KMS-11 (cell line): ENCODE measurements around the gene NREP.

Experiments
- H2AFZ ChIP-seq: fragments of 200-600 bp; sonication (generic); 2 replicates; pipeline ENCODE4 v1.6.1; 2016; ENCODE audit warnings: antibody characterized with exemption, mixed run types, low read depth
- H3K27ac ChIP-seq: fragments of 200-600 bp; sonication (generic); 2 replicates; pipeline ENCODE4 v1.6.1; 2016; ENCODE audit warnings: mild to moderate bottlenecking, mixed run types
- H3K27me3 ChIP-seq: fragments of 200-600 bp; sonication (generic); 2 replicates; pipeline ENCODE4 v1.6.1; 2017; ENCODE audit warnings: mild to moderate bottlenecking, low read depth, mixed run types, moderate library complexity; ENCODE audit not compliant: insufficient read depth
- H3K36me3 ChIP-seq: fragments of 200-600 bp; sonication (generic); 2 replicates; pipeline ENCODE4 v1.6.1; 2017; ENCODE audit warnings: mild to moderate bottlenecking, mixed run types; ENCODE audit not compliant: insufficient read depth
- H3K4me1 ChIP-seq: fragments of 200-600 bp; sonication (generic); 2 replicates; pipeline ENCODE4 v1.6.1; 2016; ENCODE audit warnings: mild to moderate bottlenecking, low read depth, mixed run types; ENCODE audit not compliant: poor library complexity, severe bottlenecking
- H3K4me2 ChIP-seq: fragments of 200-600 bp; sonication (generic); 2 replicates; pipeline ENCODE4 v1.7.0; 2016; ENCODE audit warnings: mild to moderate bottlenecking, mixed run types
- H3K4me3 ChIP-seq: fragments of 200-600 bp; sonication (generic); IDR thresholded peaks from 2 replicates; pipeline ENCODE4 v1.6.1; 2017; ENCODE audit warnings: low read depth, low read length, mixed read lengths; ENCODE audit not compliant: insufficient read depth
- H3K79me2 ChIP-seq: fragments of 200-600 bp; sonication (generic); 2 replicates; pipeline ENCODE4 v1.6.1; 2016; ENCODE audit warnings: low read depth, mixed run types; ENCODE audit not compliant: insufficient read depth
- H3K9ac ChIP-seq: fragments of 200-600 bp; sonication (generic); 2 replicates; pipeline ENCODE4 v1.6.1; 2016; ENCODE audit warnings: mild to moderate bottlenecking, mixed run types
- H4K20me1 ChIP-seq: fragments of 200-600 bp; sonication (generic); 2 replicates; pipeline ENCODE4 v1.6.1; 2016; ENCODE audit warnings: mild to moderate bottlenecking, mixed run types; ENCODE audit not compliant: insufficient read depth
- TF ChIP-seq, protein P1 (sequence below): fragments of 200-600 bp; sonication (generic); conservative IDR thresholded peaks from 2 replicates; pipeline ENCODE4 v1.6.1; 2017; ENCODE audit warnings: low read depth, mild to moderate bottlenecking, antibody characterized with exemption, low read length, moderate library complexity, mixed read lengths

The NREP gene

DNA sequence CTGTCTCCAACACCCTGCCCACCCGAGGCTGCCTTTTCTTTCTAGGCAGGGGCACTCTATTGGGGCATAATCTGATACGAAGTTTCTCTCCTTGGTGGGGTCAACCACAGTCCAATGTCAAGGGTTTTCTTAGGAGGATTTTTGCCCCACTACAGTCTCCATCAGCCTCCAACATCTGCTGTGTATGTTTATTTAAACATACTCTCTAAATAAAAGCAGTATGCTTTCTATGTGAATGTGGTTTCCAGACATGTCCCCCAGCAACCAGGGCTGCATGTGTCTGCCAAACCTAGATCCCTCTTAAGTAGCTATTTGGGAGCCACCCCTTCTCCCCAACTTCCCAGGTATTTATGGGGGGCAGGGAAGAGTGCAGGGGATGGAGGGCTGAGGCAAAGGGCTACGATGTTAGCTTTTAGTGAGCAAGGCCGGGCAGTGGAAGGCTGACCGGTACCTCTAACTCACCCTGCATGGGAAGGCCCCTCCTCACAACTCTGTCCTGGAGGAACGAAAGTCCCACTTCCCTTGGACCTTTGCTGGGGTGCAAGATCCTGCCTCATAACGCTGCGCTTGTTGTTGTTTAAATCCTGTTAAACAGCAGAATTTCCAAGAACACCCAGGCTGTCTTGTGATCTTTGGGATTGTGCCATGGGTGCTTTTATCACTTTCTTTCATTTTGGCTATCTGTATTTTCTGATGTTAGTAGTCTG lies 75.4 kb downstream of the NREP start:
- Histone ChIP-seq H3K27me3 (no peaks in the 10 kb centered on the region), H3K36me3 (no peaks in the 10 kb centered on the region), H3K9ac (no peak overlapping the region), H3K79me2 (no peaks in the 10 kb centered on the region), H3K4me2 (no peak overlapping the region), H2AFZ (no peak overlapping the region), H3K27ac (no peak overlapping the region), H4K20me1 (no peaks in the 10 kb centered on the region), H3K4me3 (no peak overlapping the region), H3K4me1 (no peaks in the 10 kb centered on the region)
- TF ChIP-seq, protein P1, sequence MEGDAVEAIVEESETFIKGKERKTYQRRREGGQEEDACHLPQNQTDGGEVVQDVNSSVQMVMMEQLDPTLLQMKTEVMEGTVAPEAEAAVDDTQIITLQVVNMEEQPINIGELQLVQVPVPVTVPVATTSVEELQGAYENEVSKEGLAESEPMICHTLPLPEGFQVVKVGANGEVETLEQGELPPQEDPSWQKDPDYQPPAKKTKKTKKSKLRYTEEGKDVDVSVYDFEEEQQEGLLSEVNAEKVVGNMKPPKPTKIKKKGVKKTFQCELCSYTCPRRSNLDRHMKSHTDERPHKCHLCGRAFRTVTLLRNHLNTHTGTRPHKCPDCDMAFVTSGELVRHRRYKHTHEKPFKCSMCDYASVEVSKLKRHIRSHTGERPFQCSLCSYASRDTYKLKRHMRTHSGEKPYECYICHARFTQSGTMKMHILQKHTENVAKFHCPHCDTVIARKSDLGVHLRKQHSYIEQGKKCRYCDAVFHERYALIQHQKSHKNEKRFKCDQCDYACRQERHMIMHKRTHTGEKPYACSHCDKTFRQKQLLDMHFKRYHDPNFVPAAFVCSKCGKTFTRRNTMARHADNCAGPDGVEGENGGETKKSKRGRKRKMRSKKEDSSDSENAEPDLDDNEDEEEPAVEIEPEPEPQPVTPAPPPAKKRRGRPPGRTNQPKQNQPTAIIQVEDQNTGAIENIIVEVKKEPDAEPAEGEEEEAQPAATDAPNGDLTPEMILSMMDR = no peak

DNA sequence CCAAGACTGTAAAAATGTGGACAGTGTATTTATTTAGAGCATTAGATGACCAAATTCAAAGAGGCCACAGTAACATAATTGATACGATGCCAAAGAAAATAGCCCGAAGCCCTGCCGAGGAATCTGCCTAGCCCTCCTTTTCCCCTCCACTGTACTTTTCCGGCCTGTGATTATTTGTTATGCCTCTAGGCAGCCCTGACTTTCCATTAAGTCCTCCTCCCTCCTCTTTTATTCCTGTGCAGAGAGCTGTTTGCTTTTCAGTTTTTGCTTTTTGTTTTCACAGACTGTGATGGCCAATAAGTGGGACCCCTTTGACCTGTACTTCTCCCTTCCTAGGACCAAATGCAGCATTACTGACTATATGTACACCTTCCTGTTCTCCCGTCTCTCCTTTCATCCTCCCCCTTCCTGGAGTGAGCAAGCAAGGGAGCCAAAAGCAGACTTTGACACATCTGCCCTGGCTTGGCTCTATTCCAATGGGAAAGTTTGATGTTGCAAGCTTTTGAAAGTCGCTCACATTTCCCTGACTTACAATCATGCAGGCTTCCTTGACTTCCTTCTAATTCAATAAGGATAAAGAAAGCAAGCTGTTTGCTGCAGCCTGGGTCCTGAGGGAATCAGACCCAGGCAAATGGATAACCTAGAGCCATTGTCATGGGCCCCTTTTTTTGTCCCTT lies 76.1 kb downstream of the NREP start:
- Histone ChIP-seq H3K4me2 (no peak overlapping the region), H3K36me3 (no peaks in the 10 kb centered on the region), H3K79me2 (no peaks in the 10 kb centered on the region), H3K27ac (no peak overlapping the region), H2AFZ (no peak overlapping the region), H3K4me1 (no peaks in the 10 kb centered on the region), H3K9ac (no peak overlapping the region), H3K27me3 (no peaks in the 10 kb centered on the region), H4K20me1 (no peaks in the 10 kb centered on the region), H3K4me3 (no peak overlapping the region)
- TF ChIP-seq, protein P1 = no peak

DNA sequence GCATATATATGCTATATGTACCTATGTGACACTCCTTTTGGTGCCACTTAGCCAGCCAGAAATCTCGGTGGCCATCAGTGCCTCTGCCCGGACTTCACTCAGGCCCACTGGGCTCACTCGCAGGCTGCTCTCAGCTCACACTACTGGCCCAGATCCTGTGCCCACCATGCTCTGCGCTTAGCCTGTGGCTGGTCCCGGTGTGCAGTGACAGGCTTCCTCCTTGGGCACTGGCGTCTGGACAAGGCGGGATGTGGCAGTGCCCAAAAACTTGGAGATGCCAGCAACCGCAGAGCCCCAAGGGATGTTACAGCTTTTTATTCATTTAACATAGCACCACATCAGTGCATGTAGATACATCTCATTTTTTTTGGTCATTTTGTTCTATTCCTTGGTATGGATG lies 77.4 kb downstream of the NREP start:
- H3K27ac ChIP-seq = no peak overlapping the region
- H3K36me3 ChIP-seq = no peaks in the 10 kb centered on the region
- H3K4me2 ChIP-seq = no peak overlapping the region
- no peaks in the 10 kb centered on the region for H3K79me2 ChIP-seq
- H4K20me1 ChIP-seq = no peaks in the 10 kb centered on the region
- H3K4me3 ChIP-seq = no peak overlapping the region
- TF ChIP-seq, protein P1 = no peak
- H3K4me1 ChIP-seq = no peaks in the 10 kb centered on the region
- H2AFZ ChIP-seq = no peak overlapping the region
- H3K9ac ChIP-seq = no peak overlapping the region
- H3K27me3 ChIP-seq = no peaks in the 10 kb centered on the region
